HUES48 (cell line): Measurements from ENCODE around the gene ANO3.

Source experiments
- H3K27ac ChIP-seq: one replicate; pipeline ENCODE4 v1.7.0; 2013; ENCODE audit warnings: low read depth, low read length, inconsistent platforms
- H3K27me3 ChIP-seq: 2 replicates; pipeline ENCODE4 v1.6.1; 2013; ENCODE audit warnings: mild to moderate bottlenecking, low read length; ENCODE audit not compliant: control insufficient read depth, insufficient read depth
- H3K36me3 ChIP-seq: 2 replicates; pipeline ENCODE4 v1.6.1; 2013; ENCODE audit warnings: low read length; ENCODE audit not compliant: control insufficient read depth, insufficient read depth
- H3K4me1 ChIP-seq: 2 replicates; pipeline ENCODE4 v1.6.1; 2013; ENCODE audit warnings: mild to moderate bottlenecking, low read length; ENCODE audit not compliant: control insufficient read depth, insufficient read depth
- H3K4me3 ChIP-seq: 2 replicates; pipeline ENCODE4 v1.5.1; 2013; ENCODE audit warnings: mild to moderate bottlenecking, low read depth, low read length
- H3K9ac ChIP-seq: 2 replicates; pipeline ENCODE4 v1.6.1; 2013; ENCODE audit warnings: mild to moderate bottlenecking, low read depth, low read length, moderate library complexity
- H3K9me3 ChIP-seq: 2 replicates; pipeline ENCODE4 v1.6.1; 2013; ENCODE audit warnings: low read length; ENCODE audit not compliant: control insufficient read depth, insufficient read depth

Gene ANO3

DNA sequence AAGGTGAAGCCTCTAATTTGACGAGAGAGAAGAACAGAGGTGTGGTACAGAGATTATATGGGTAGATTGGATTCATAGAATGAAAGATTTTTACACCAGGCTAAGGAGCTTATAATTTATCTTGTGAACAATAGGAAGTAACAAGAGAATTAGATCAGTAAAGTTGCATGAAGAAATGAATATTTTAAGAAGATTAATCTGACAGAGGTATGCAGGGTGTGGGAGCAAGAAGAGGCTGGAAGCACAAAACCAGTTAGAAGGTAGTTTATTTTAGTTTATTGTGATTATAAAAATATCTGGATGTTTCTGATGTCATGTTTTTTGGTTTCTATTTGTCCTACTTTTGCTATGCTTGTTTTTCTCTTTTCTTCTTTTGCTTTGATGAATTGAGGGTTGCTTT is 374.3 kb downstream of the ANO3 start:
- H3K27me3 ChIP-seq, result no peaks in the 10 kb centered on the region
- peaks cover 7% of the 10 kb centered on the region for H3K4me1 ChIP-seq
- H3K27ac ChIP-seq, result no peak overlapping the region
- no peaks in the 10 kb centered on the region for H3K36me3 ChIP-seq
- no peak overlapping the region for H3K4me3 ChIP-seq
- H3K9ac ChIP-seq, result no peak overlapping the region
- H3K9me3 ChIP-seq, result no peaks in the 10 kb centered on the region

DNA sequence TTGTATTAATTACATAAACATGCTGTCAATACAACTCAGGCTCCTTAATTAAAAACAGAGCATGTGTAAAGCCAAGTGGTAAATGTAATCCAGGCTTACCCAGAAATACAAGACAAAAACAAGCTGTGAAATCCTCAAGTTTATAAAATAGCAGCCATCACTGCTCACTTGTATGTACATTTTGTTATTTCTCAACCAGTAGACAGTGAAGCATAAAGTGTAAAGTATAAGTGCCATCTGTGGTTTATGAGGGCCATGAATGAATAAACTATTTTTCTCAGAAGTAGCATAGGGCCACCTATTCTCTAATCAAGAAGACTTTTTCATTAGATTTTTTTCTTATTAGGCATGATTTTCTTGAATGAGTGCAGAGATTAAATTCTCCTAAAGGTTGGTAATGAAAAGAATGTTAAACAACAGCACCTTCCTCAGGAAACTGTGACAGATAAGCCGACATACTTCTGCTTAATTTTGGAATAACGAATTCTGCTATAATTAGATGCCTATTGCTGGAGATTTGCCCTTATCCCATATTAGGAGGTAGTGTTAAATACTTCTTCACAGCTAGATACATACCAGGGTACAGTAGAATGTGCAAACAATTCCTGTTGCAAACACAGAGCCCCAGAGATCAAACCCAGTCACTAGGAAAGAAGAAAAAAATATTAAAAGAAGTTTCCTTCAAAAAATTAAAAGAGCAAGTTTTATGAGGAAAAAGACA is 377.0 kb downstream of the ANO3 start:
- Histone ChIP-seq H3K27me3 (no peaks in the 10 kb centered on the region), H3K36me3 (no peaks in the 10 kb centered on the region), H3K4me3 (no peak overlapping the region), H3K27ac (no peak overlapping the region), H3K4me1 (peaks cover 2% of the 10 kb centered on the region), H3K9ac (no peak overlapping the region), H3K9me3 (no peaks in the 10 kb centered on the region)

DNA sequence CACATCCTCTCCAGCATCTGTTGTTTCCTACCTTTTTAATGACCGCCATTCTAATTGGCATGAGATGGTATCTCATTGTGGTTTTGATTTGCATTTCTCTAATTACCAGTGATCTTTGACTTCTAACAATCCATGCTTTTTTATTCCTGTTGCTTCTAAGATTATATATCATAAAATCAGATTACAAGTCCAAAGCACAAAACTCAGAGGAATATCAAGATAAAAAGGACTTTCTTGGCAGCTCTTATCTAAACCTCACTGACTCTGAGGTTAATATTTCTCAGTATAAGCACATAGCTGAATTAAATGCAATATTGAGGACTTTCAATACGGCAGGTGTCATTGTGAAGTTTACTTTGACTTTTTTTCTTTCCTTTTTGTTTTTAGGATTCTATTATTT is 378.6 kb downstream of the ANO3 start:
- Histone ChIP-seq H3K36me3 (no peaks in the 10 kb centered on the region), H3K27me3 (no peaks in the 10 kb centered on the region), H3K27ac (no peak overlapping the region), H3K9me3 (no peaks in the 10 kb centered on the region), H3K4me3 (no peak overlapping the region), H3K9ac (no peak overlapping the region), H3K4me1 (no peaks in the 10 kb centered on the region)

DNA sequence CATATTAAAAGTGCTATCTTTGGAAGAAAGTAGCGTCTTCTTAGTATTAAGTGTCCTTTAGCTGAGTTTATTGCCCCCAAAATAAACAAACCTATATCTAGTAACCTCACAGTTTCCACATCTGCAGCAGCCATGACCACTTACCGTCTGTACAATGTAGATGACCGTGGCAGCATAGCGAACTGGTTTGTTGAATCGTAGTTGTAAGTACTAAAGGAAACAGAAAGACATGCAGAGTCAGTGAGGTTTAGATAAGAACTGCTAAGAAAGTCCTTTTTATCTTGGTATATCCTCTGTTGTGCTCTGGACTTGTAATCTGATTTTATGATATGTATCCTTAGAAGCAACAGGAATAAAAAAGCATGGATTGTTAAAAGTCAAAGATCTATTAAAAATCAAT is 380.6 kb downstream of the ANO3 start:
- Histone ChIP-seq H3K36me3 (no peaks in the 10 kb centered on the region), H3K4me3 (no peak overlapping the region), H3K9ac (no peak overlapping the region), H3K27me3 (no peaks in the 10 kb centered on the region), H3K9me3 (no peaks in the 10 kb centered on the region), H3K4me1 (no peaks in the 10 kb centered on the region), H3K27ac (no peak overlapping the region)
